ENCODE data around the gene FBF1. TPM values are rescaled to one million over a fixed set of nuclear protein-coding genes. Genes with fewer than 3 reads are reported as not detected.

The FBF1 gene
- total and polyA plus RNA-seq, 2 of the 4 experiments (the other 2 are of a cell fraction) = 4.5 to 8.0 TPM

DNA sequence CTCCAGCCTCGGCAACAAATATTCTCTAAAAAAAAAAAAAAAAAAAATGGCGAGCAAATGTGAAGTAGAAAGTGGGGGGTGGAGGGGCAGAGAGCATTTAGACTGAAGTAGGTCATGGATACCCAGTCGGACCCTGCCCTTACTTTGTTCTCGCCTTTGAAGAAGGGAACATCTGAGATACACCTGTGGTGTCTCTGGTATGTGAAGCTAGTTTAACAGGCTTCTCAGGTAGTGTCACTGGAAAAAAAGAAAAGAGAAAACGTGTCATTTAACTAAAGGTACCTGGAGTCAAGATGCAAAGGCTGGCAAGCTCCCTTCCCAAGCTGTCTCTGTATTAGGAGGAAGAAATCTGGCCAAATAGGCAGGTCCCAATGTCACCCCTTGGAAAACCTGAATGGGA is 8.0 kb downstream of the FBF1 start:
- Histone ChIP-seq H3K4me2 (ENCODE audit: low read depth, low read length) (no peak overlapping the region), H3K9me1 (ENCODE audit: insufficient read depth, low read length) (0 out of 2 replicates have a peak, but pooled peaks cover under 1% of the 10 kb centered on the region), H3K4me1 (ENCODE audit: control insufficient read depth, insufficient read depth, low read length) (no peaks in the 10 kb centered on the region; the same call in 1 of the 2 replicates), H3K14ac (replicated peaks; ENCODE audit: low read depth, low read length) (no peak overlapping the region), H4K20me1 (ENCODE audit: insufficient read depth, low read length) (no peaks in the 10 kb centered on the region), H2BK15ac (ENCODE audit: low read depth, low read length) (no peak overlapping the region), H3K9me3 (ENCODE audit: control insufficient read depth, insufficient read depth, low read length) (no peaks in the 10 kb centered on the region), H2AFZ (replicated peaks; ENCODE audit: low read length, poor library complexity) (no peak overlapping the region), H3K56ac (ENCODE audit: extremely low read depth, insufficient read depth, low read length) (no peak overlapping the region), H3K4ac (ENCODE audit: low read depth, low read length) (no peak overlapping the region), H2AK5ac (ENCODE audit: low read depth, low read length) (no peak overlapping the region), H3K23ac (ENCODE audit: low read depth, low read length) (no peak overlapping the region), H2BK20ac (ENCODE audit: low read depth, low read length) (no peak overlapping the region), H3K18ac (ENCODE audit: low read depth, low read length) (no peak overlapping the region), H3K9ac (ENCODE audit: low read depth, low read length) (no peak overlapping the region), H4K5ac (ENCODE audit: low read depth, low read length) (no peak overlapping the region), H4K8ac (ENCODE audit: low read depth in 2 of 2, low read length in 2 of 2) (no peak overlapping the region), H3K36me3 (ENCODE audit: control insufficient read depth, insufficient read depth, low read length) (peaks cover 2% of the 10 kb centered on the region; the same call in 1 of the 2 replicates), H3K27ac (ENCODE audit: insufficient read depth, low read length) (no peak overlapping the region), H3K27me3 (ENCODE audit: control insufficient read depth, insufficient read depth, low read length) (no peaks in the 10 kb centered on the region), H2AK9ac (replicated peaks; ENCODE audit: low read depth, low read length, poor library complexity) (no peak overlapping the region), H3K4me3 (ENCODE audit: insufficient read depth, low read depth, low read length) (no peak overlapping the region), H2BK5ac (ENCODE audit: low read depth, low read length, poor library complexity, severe bottlenecking) (no peak overlapping the region), H4K91ac (ENCODE audit: insufficient read depth, low read depth, low read length) (no peak overlapping the region), H3K79me1 (ENCODE audit: low read depth in 1 of 2, low read length in 2 of 2) (no peaks in the 10 kb centered on the region), H2BK120ac (ENCODE audit: low read depth, low read length) (no peak overlapping the region)
- no peak for DNase-seq
- no TSS peak for BruUV-seq (replicated peaks)
- 100% methylated on average over 2 of the region's 5 CpGs; no CpG with 5 or more reads in 1 of the 2 experiments for WGBS, 2 experiments (ENCODE audit: extremely low coverage in 2 of 2, insufficient read length in 1 of 2)
- CTCF ChIA-PET = no interaction called here
- POLR2A ChIA-PET (ENCODE audit: unreplicated experiment) = no interaction called here
- TF ChIP-seq RCOR1 (IDR thresholded peaks at IDR 0.05; ENCODE audit: insufficient replicate concordance, low read length) = no peak
- no peak for TF ChIP-seq NFE2L2 (IDR thresholded peaks at IDR 0.05; ENCODE audit: low read depth, low read length)
- TF ChIP-seq, protein P1, sequence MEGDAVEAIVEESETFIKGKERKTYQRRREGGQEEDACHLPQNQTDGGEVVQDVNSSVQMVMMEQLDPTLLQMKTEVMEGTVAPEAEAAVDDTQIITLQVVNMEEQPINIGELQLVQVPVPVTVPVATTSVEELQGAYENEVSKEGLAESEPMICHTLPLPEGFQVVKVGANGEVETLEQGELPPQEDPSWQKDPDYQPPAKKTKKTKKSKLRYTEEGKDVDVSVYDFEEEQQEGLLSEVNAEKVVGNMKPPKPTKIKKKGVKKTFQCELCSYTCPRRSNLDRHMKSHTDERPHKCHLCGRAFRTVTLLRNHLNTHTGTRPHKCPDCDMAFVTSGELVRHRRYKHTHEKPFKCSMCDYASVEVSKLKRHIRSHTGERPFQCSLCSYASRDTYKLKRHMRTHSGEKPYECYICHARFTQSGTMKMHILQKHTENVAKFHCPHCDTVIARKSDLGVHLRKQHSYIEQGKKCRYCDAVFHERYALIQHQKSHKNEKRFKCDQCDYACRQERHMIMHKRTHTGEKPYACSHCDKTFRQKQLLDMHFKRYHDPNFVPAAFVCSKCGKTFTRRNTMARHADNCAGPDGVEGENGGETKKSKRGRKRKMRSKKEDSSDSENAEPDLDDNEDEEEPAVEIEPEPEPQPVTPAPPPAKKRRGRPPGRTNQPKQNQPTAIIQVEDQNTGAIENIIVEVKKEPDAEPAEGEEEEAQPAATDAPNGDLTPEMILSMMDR (conservative IDR thresholded peaks at IDR 0.05; ENCODE audit: low read depth, low read length) = no peak
- TF ChIP-seq CEBPB (IDR thresholded peaks at IDR 0.05; ENCODE audit: low read depth, low read length) = no peak
- no peak for TF ChIP-seq SMC3 (IDR thresholded peaks at IDR 0.05; ENCODE audit: low read depth, low read length)
- TF ChIP-seq BHLHE40 (IDR thresholded peaks at IDR 0.05; ENCODE audit: low read depth, low read length) = no peak
- no peak for TF ChIP-seq MAFK (IDR thresholded peaks at IDR 0.05; ENCODE audit: low read depth, low read length)
- no peak for TF ChIP-seq POLR2A (IDR thresholded peaks at IDR 0.05; ENCODE audit: low read depth, low read length)
- TF ChIP-seq RFX5 (IDR thresholded peaks at IDR 0.05; ENCODE audit: low read depth, low read length) = no peak
- TF ChIP-seq FOS (IDR thresholded peaks at IDR 0.05; ENCODE audit: low read depth, low read length) = no peak
- no peak for TF ChIP-seq MAZ (IDR thresholded peaks at IDR 0.05; ENCODE audit: borderline replicate concordance, low read depth, low read length)
- TF ChIP-seq, protein P2, sequence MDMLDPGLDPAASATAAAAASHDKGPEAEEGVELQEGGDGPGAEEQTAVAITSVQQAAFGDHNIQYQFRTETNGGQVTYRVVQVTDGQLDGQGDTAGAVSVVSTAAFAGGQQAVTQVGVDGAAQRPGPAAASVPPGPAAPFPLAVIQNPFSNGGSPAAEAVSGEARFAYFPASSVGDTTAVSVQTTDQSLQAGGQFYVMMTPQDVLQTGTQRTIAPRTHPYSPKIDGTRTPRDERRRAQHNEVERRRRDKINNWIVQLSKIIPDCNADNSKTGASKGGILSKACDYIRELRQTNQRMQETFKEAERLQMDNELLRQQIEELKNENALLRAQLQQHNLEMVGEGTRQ (IDR thresholded peaks at IDR 0.05; ENCODE audit: low read depth, low read length) = no peak
- no peak for TF ChIP-seq MXI1 (IDR thresholded peaks at IDR 0.05; ENCODE audit: borderline replicate concordance, low read depth, low read length)
- in situ Hi-C loops (cut with MboI; ENCODE audit: low sequenced_read_pairs) (no loop called here), intact Hi-C loops (cut with micrococcal nuclease) (no loop called here), dilution Hi-C loops (cut with HindIII; ENCODE audit: low sequenced_read_pairs, unreplicated experiment) (no loop called here)
- no peak for ATAC-seq (ENCODE audit: low read depth)
